Adipose tissue (tissue), 3 donors: ENCODE measurements around the gene TRABD2B. TPM values are rescaled to one million over a fixed set of nuclear protein-coding genes. Genes with fewer than 3 reads are reported as not detected.

Experiments
- H3K27ac ChIP-seq: one replicate; pipeline ENCODE4 v1.5.1; 2013; ENCODE audit warnings: low read depth, low read length
- WGBS, 3 donors: extraction: QIAGEN DNeasy Blood & Tissue Kit; methylation state at CpG; one replicate each; pipeline ENCODE4 v1.1.7; 2013; 5-methylcytosine and 5-hydroxymethylcytosine counted together
- polyA plus RNA-seq, 3 donors: library from polyadenylated mRNA; stranded (reverse); fragments of 200-250 nt; gene quantifications; one replicate each; pipeline ENCODE4 v1.2.3, GENCODE V29; 2013
- donor health status: healthy with polysubstance abuse.
- donor health status: Bipolar disorder and iron deficiency.
- donor health status: healthy.

TRABD2B gene
- polyA plus RNA-seq, 3 donors: 0.46 to 2.4 (median 1.0) TPM

GRCh38 chr1:47785118-47785517 is 212.1 kb downstream of the TRABD2B start:
- H3K27ac ChIP-seq: no peak overlapping the region
- WGBS, 3 donors: 76 to 78% (median 78%) methylated on average over 4 of the region's 4 CpGs

DNA sequence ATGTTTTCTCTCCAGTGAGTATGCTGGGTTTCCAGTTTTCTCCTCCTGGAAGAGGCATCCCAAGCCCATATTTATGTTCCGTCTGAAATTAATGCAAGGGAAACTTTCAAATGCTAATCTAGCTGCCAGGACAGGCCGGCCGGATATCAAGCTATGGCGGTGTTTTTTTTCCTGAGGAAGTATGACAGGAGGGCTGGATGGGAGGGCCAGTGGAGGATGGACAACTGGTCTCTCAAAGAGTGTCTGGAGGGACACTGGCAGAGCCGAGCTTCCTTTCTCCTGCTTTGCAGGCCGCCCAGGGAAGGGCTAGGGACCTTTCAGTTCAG is 212.7 kb downstream of the TRABD2B start:
- 72 to 76% (median 76%) methylated on average over 6 of the region's 6 CpGs for WGBS, 3 donors
- no peak overlapping the region for H3K27ac ChIP-seq

GRCh38 chr1:47783638-47784496 is 213.3 kb downstream of the TRABD2B start:
- WGBS, 3 donors: 67 to 71% (median 71%) methylated on average over 14 of the region's 14 CpGs
- no peak overlapping the region for H3K27ac ChIP-seq

- no peak overlapping the region for H3K27ac ChIP-seq
- WGBS, 3 donors: 54 to 75% (median 65%) methylated on average over 9 of the region's 9 CpGs
These were observed 214.6 kb downstream of the TRABD2B start for GRCh38 chr1:47782414-47783166.

DNA sequence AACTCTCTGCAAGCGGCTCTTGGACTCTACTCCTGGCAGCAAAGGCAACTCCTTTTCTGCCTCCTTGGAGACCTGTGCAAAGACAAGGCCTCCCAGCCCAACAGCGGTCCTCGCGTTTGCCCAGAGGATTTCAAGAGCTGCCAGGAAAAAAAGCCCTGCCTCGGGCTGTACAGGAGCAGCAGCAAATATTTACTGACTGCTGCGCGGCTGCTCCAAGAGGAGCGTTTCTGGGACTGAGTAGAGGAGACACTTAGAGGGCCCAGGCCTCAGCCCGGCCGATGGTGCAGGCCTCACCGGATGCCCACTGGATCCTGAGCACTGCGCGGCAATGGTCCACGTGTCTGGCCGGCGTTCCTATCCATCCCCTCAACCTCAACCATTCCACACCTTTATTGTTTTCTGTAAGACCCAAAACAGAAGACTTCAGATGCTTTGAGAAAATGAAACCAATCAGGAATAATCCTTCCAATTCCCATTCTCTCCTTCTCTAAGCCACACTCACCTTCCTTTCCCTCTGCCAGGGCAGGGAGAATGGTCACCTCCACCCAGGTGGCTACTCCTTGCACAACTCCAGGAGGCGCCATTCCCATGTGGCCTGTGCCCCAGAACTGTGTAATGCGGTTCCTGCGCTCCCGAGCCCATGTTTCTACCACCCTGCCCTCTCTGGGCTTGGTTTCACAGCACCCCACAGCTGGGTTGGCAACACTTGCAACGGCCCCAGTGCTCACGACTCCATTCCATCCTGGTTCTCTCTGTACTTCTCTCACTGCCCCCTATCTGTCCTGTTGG is 215.8 kb downstream of the TRABD2B start:
- no peak overlapping the region for H3K27ac ChIP-seq
- 80 to 88% (median 84%) methylated on average over 22 of the region's 22 CpGs for WGBS, 3 donors

GRCh38 chr1:47780469-47780995 is 216.7 kb downstream of the TRABD2B start:
- H3K27ac ChIP-seq: no peak overlapping the region
- 85 to 91% (median 90%) methylated on average over 8 of the region's 8 CpGs for WGBS, 3 donors

GRCh38 chr1:47779613-47780012 is 217.6 kb downstream of the TRABD2B start:
- no peak overlapping the region for H3K27ac ChIP-seq
- 76 to 86% (median 84%) methylated on average over 3 of the region's 3 CpGs for WGBS, 3 donors

DNA sequence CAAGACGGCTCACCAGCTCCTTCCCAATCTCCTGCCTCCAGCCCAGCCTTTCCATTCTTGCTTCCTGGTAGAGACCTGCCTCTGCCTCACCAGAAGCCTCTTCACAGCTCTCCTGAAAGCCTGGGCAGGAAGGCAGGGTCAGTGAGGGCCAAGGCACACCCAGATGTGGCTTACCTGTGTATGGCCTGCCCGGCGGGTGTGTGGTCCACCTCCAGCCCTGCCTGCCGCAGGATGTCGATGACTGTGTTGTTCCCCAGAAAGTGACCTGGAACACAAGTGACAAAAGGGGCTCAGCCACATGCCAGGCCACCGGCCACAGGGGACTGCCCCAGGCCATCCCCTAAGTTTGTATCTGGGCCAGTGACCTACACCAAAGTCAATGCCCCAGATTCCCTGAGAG is 218.9 kb downstream of the TRABD2B start:
- 88 to 95% (median 93%) methylated on average over 6 of the region's 6 CpGs for WGBS, 3 donors
- no peak overlapping the region for H3K27ac ChIP-seq

DNA sequence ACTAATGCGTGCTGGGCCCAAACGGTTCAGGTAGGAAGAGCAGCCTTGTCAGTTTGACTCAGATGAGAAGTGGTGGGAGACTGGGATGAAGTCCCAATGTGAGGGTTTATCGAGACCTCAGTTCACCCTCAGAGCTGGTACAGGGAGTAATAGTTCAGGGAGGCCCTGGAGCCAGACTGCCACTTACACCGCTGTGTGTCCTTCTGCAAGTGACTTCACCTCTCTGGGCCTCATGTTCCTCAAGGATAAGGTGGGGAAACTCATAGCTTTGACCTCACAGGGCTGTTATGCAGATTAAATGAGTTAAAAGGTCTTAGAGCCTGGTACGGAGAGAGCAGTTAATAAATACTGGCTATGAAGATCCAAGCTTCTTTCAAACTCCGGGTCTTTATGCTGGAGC is 219.9 kb downstream of the TRABD2B start:
- H3K27ac ChIP-seq: no peak overlapping the region
- 90 to 93% (median 90%) methylated on average over 6 of the region's 6 CpGs for WGBS, 3 donors

- WGBS, 3 donors: 68 to 80% (median 76%) methylated on average over 9 of the region's 9 CpGs
- H3K27ac ChIP-seq: no peak overlapping the region
These were observed 220.5 kb downstream of the TRABD2B start for GRCh38 chr1:47776667-47777131.

- 65 to 87% (median 85%) methylated on average over 24 of the region's 24 CpGs for WGBS, 3 donors
- no peak overlapping the region for H3K27ac ChIP-seq
These were observed 222.0 kb downstream of the TRABD2B start for GRCh38 chr1:47774986-47775834.

DNA sequence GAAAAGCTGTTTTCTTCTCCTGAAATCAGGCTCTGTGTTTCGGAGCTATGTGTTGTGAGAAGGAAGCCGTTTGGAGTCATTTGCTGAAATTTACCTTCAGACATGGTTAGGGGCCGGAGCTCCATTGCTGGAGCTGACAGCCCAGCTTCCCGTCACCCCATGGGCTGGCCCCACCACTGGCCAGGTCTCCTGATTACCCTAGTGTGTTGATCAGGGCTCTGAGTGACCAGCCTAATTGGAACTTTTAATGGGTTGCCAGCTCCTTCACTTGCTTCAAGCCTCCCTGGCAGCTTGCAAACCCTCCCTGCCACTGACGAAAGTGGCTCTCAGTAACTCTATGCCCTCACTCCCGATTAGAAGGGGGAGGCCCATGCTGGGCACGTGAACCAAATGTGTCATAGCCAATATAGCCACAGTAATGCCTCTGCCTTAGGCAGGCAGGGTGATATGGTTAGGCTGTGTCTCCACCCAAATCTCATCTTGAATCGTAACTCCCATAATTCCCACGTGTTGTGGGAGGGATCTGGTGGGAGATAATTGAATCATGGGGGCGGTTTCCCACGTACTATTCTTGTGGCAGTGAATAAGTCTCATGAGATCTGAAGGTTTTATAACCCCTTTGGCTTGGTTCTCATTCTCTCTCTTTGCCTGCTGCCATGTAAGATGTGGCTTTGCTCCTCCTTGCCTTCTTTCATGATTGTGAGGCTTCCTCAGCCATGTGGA is 224.1 kb downstream of the TRABD2B start:
- WGBS, 3 donors: 84 to 88% (median 87%) methylated on average over 11 of the region's 11 CpGs
- no peak overlapping the region for H3K27ac ChIP-seq

- 93 to 98% (median 95%) methylated on average over 11 of the region's 11 CpGs for WGBS, 3 donors
- no peak overlapping the region for H3K27ac ChIP-seq
These were observed 224.9 kb downstream of the TRABD2B start for GRCh38 chr1:47772281-47772680.

GRCh38 chr1:47771751-47772150 is 225.4 kb downstream of the TRABD2B start:
- H3K27ac ChIP-seq: no peak overlapping the region
- 55 to 67% (median 66%) methylated on average over 13 of the region's 13 CpGs for WGBS, 3 donors

- 91 to 93% (median 91%) methylated on average over 3 to 4 of the region's 4 CpGs for WGBS, 3 donors
These were observed 227.2 kb downstream of the TRABD2B start for GRCh38 chr1:47769983-47770382.

GRCh38 chr1:47769295-47769694 is 227.9 kb downstream of the TRABD2B start:
- WGBS, 3 donors: 71 to 85% (median 81%) methylated on average over 3 of the region's 3 CpGs
- H3K27ac ChIP-seq: no peak overlapping the region

More at GRCh38 chr1:47769983-47770382, 227.2 kb downstream of the TRABD2B start:
- no peak overlapping the region for H3K27ac ChIP-seq

DNA sequence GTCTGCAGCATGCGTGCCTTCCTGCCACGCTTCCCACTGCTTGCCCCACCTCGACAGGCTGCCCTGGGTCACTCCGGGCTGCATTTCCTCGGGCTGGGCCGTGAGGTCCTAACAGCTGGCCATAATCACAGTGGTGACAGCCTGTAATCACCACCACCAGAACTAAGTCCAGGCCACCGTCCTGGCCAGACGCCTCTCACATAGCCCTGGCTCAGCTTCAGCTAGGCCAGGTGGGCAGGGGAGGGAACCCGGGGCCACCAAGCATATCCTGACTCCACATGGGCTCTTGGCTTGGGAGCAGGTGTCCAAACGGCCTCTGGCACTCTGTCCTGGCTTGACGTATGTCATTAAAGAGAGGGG is 229.5 kb downstream of the TRABD2B start:
- 66 to 70% (median 67%) methylated on average over 11 of the region's 11 CpGs for WGBS, 3 donors
- H3K27ac ChIP-seq: no peak overlapping the region
